SK-N-SH (cell line): ENCODE results near the gene TTN. TPM values are rescaled to one million over a fixed set of nuclear protein-coding genes. Genes with fewer than 3 reads are reported as not detected.

ENCODE experiments used
- CTCF ChIA-PET: fragments of 300-600, 350-600 bp; formaldehyde crosslinking; extraction: SDS; loops from one replicate; lab custom pipeline; 2021; lab: Yijun Ruan, JAX
- POLR2A ChIA-PET: fragments of 350-600 bp; sonication (Branson Sonifier 250); formaldehyde crosslinking; extraction: SDS; loops from one replicate; lab custom pipeline; 2020; ENCODE audit warnings: antibody characterized with exemption, inconsistent platforms; lab: Yijun Ruan, JAX
- DNase-seq: peaks from one replicate; pipeline ENCODE4 v3.0.0; 2012
- H2AFZ ChIP-seq: fragments of 200-600 bp; sonication (generic); 2 replicates; pipeline ENCODE4 v1.8.1; 2016; ENCODE audit warnings: antibody characterized with exemption, mild to moderate bottlenecking, low read depth
- H3F3A ChIP-seq: fragments of 200-600 bp; sonication (generic); replicated peaks from 2 replicates; pipeline ENCODE3; 2016; ENCODE audit warnings: antibody characterized with exemption, mild to moderate bottlenecking; ENCODE audit not compliant: insufficient read depth
- H3K27ac ChIP-seq, 2 experiments: fragments of 200-500 bp in 1 of 2; fragments of 200-600 bp in 1 of 2; sonication (Bioruptor generic) in 1 of 2; sonication (generic), shearing (Covaris generic) in 1 of 2; 2 replicates each; pipeline versions ENCODE4 v1.5.1 to v1.6.1; 2014 to 2016; ENCODE audit warnings: low read depth in 2 of 2, inconsistent platforms in 1 of 2, low read length in 1 of 2, mild to moderate bottlenecking in 1 of 2, mixed read lengths in 1 of 2
- H3K27me3 ChIP-seq: fragments of 200-600 bp; sonication (generic), shearing (Covaris generic); 2 replicates; pipeline ENCODE4 v1.6.1; 2016; ENCODE audit warnings: mixed run types; ENCODE audit not compliant: insufficient read depth
- H3K36me3 ChIP-seq, 2 experiments: fragments of 200-500 bp in 1 of 2; fragments of 200-600 bp in 1 of 2; sonication (Bioruptor generic) in 1 of 2; sonication (generic) in 1 of 2; replicated peaks in 1 of 2; 2 replicates each; pipeline versions ENCODE3 to v1.5.1; 2014 to 2016; ENCODE audit warnings: low read length in 1 of 2, mild to moderate bottlenecking in 1 of 2; ENCODE audit not compliant: insufficient read depth in 2 of 2, control insufficient read depth in 1 of 2
- H3K4me1 ChIP-seq, 2 experiments: fragments of 200-500 bp in 1 of 2; fragments of 200-600 bp in 1 of 2; sonication (Bioruptor generic) in 1 of 2; sonication (generic), shearing (Covaris generic) in 1 of 2; 2 replicates each; pipeline versions ENCODE4 v1.5.1 to v1.6.1; 2014 to 2016; ENCODE audit warnings: low read depth in 1 of 2, low read length in 1 of 2, mixed run types in 1 of 2; ENCODE audit not compliant: insufficient read depth in 2 of 2, control insufficient read depth in 1 of 2
- H3K4me2 ChIP-seq: fragments of 200-600 bp; sonication (generic), shearing (Covaris generic); 2 replicates; pipeline ENCODE4 v1.6.1; 2017; ENCODE audit warnings: mixed run types
- H3K4me3 ChIP-seq, 2 experiments: fragments of 200-500 bp in 1 of 2; fragments of 200-600 bp in 1 of 2; sonication (Bioruptor generic) in 1 of 2; sonication (generic), shearing (Covaris generic) in 1 of 2; 2 replicates each; pipeline versions ENCODE4 v1.5.1 to v1.8.1; 2014 to 2016; ENCODE audit warnings: low read depth in 2 of 2, inconsistent platforms in 1 of 2, low read length in 1 of 2, mild to moderate bottlenecking in 1 of 2, mixed read lengths in 1 of 2, moderate library complexity in 1 of 2
- H3K79me2 ChIP-seq: fragments of 200-600 bp; sonication (generic); 2 replicates; pipeline ENCODE4 v1.8.1; 2017; ENCODE audit warnings: mild to moderate bottlenecking; ENCODE audit not compliant: insufficient read depth
- H3K9ac ChIP-seq: fragments of 200-600 bp; sonication (generic); 2 replicates; pipeline ENCODE4 v1.6.1; 2017; ENCODE audit warnings: mixed run types
- H3K9me2 ChIP-seq: fragments of 200-600 bp; sonication (generic); 2 replicates; pipeline ENCODE4 v1.6.1; 2017; ENCODE audit warnings: mixed run types
- H3K9me3 ChIP-seq: fragments of 200-600 bp; sonication (generic); 2 replicates; pipeline ENCODE4 v1.6.1; 2017; ENCODE audit warnings: mixed run types, mild to moderate bottlenecking, moderate library complexity
- H4K20me1 ChIP-seq: fragments of 200-600 bp; sonication (generic); 2 replicates; pipeline ENCODE4 v1.6.1; 2017; ENCODE audit warnings: mild to moderate bottlenecking, mixed run types; ENCODE audit not compliant: insufficient read depth
- CTCF ChIP-seq: fragments of 200-600 bp; sonication (generic); IDR thresholded peaks from 2 replicates; pipeline ENCODE4 v1.6.1; 2017; ENCODE audit warnings: antibody characterized with exemption, mild to moderate bottlenecking, moderate library complexity
- EP300 ChIP-seq, 2 experiments: IDR thresholded peaks; 2 replicates each; pipeline versions ENCODE4 v1.4.0 to v1.6.1; 2012; ENCODE audit warnings: borderline replicate concordance in 1 of 2, low read depth in 1 of 2, low read length in 1 of 2
- EZH2phosphoT487 ChIP-seq: fragments of 200-600 bp; sonication (generic); IDR thresholded peaks from 2 replicates; pipeline ENCODE4 v1.6.1; 2017; ENCODE audit warnings: low read depth, mixed run types, mild to moderate bottlenecking, antibody characterized with exemption, moderate library complexity, borderline replicate concordance
- FOXJ3 ChIP-seq: sonication (generic); formaldehyde crosslinking; IDR thresholded peaks from 2 replicates; pipeline ENCODE4 v1.5.1; 2020; ENCODE audit warnings: mild to moderate bottlenecking, missing genetic modification reagents
- FOXM1 ChIP-seq: IDR thresholded peaks from 2 replicates; pipeline ENCODE4 v1.4.0; 2012; ENCODE audit warnings: low read depth, mild to moderate bottlenecking
- GABPA ChIP-seq: IDR thresholded peaks from 2 replicates; pipeline ENCODE4 v1.4.0; 2012; ENCODE audit warnings: low read depth, mild to moderate bottlenecking
- MAX ChIP-seq: IDR thresholded peaks from 2 replicates; pipeline ENCODE4 v1.4.0; 2012; ENCODE audit warnings: low read depth
- MEF2A ChIP-seq: IDR thresholded peaks from 2 replicates; pipeline ENCODE4 v1.4.0; 2012; ENCODE audit warnings: low read depth, borderline replicate concordance
- NRF1 ChIP-seq: IDR thresholded peaks from 2 replicates; pipeline ENCODE4 v1.6.1; 2012; ENCODE audit warnings: low read depth, mild to moderate bottlenecking, low read length
- RCOR1 ChIP-seq: fragments of 150-350 bp; IDR thresholded peaks from 2 replicates; pipeline ENCODE4 v1.6.1; 2017; ENCODE audit warnings: antibody characterized with exemption, low read length
- RXRA ChIP-seq: IDR thresholded peaks from 2 replicates; pipeline ENCODE4 v1.4.0; 2012; ENCODE audit warnings: low read depth, mild to moderate bottlenecking, borderline replicate concordance
- SMC3 ChIP-seq: IDR thresholded peaks from 2 replicates; pipeline ENCODE4 v1.6.1; 2012; ENCODE audit warnings: low read depth, low read length, improper control_type of control experiment
- TAF1 ChIP-seq: IDR thresholded peaks from 2 replicates; pipeline ENCODE4 v1.6.1; 2012; ENCODE audit warnings: low read depth, mild to moderate bottlenecking, low read length, moderate library complexity, borderline replicate concordance
- TCF12 ChIP-seq: IDR thresholded peaks from 2 replicates; pipeline ENCODE4 v1.4.0; 2012
- TEAD4 ChIP-seq: IDR thresholded peaks from 2 replicates; pipeline ENCODE4 v1.4.0; 2012; ENCODE audit warnings: mild to moderate bottlenecking, borderline replicate concordance; ENCODE audit not compliant: insufficient read depth
- USF2 ChIP-seq: fragments of 150-350 bp; IDR thresholded peaks from 2 replicates; pipeline ENCODE4 v1.6.1; 2017; ENCODE audit warnings: antibody characterized with exemption, low read length, low read depth, borderline replicate concordance
- YY1 ChIP-seq: IDR thresholded peaks from 2 replicates; pipeline ENCODE4 v1.4.0; 2012; ENCODE audit warnings: low read depth, mild to moderate bottlenecking
- WGBS: methylation state at CpG from one replicate; pipeline ENCODE4 v1.1.6; 2017; ENCODE audit warnings: low lambda C conversion rate; 5-methylcytosine and 5-hydroxymethylcytosine counted together
- polyA plus RNA-seq, 3 experiments: library from polyadenylated mRNA; depleted of rRNA; stranded (reverse); fragments of >200 nt; gene quantifications; 2 replicates each; pipeline ENCODE4 v1.2.3, GENCODE V29; 2012
- TF ChIP-seq, protein P1 (sequence below): IDR thresholded peaks from 2 replicates; pipeline ENCODE4 v1.6.1; 2012; ENCODE audit warnings: mild to moderate bottlenecking, low read depth, low read length, moderate library complexity
- TF ChIP-seq, protein P2 (sequence below): IDR thresholded peaks from 2 replicates; pipeline ENCODE4 v1.4.0; 2012; ENCODE audit warnings: low read depth, borderline replicate concordance
- TF ChIP-seq, protein P3 (sequence below): IDR thresholded peaks from 2 replicates; pipeline ENCODE4 v1.4.0; 2012; ENCODE audit warnings: low read depth, borderline replicate concordance
- TF ChIP-seq, protein P4 (sequence below): fragments of 150-350 bp; IDR thresholded peaks from 2 replicates; pipeline ENCODE4 v1.6.1; 2016; ENCODE audit warnings: mild to moderate bottlenecking, low read depth, low read length

Gene TTN
- polyA plus RNA-seq, 1 of the 3 experiments (the other 2 are of a cell fraction) = 0.08 TPM

- Histone ChIP-seq H3K9ac (peak overlapping the region; percentile 83), H3K4me1 (peaks cover 0 to 3% of the 10 kb centered on the region in 2 experiments; a peak in 2 of 4 replicates), H3F3A (peaks cover 3% of the 10 kb centered on the region), H4K20me1 (no peaks in the 10 kb centered on the region), H3K27me3 (no peaks in the 10 kb centered on the region), H3K36me3 (peaks cover 6 to 9% of the 10 kb centered on the region in 2 experiments), H2AFZ (peak overlapping the region; percentile 90), H3K9me2 (no peaks in the 10 kb centered on the region), H3K9me3 (no peaks in the 10 kb centered on the region), H3K79me2 (peaks cover 48% of the 10 kb centered on the region), H3K4me2 (peak overlapping the region; percentile 84), H3K4me3 (peak overlapping the region; percentile 80 to 95), H3K27ac (peak overlapping the region; percentile 71 to 80)
- CTCF ChIA-PET = interaction anchor here (0.7 to 3.1 kb wide), 19 partner anchors 11 to 128 kb away, joined by 3 to 13 read pairs (median 5); partner anchors contain the start of gene PLEKHA3
- WGBS = 7% methylated on average over 21 of the region's 25 CpGs
- POLR2A ChIA-PET = interaction anchor here (1.5 to 2.8 kb wide), 3 partner anchors 14 to 109 kb away, joined by 3 to 12 read pairs (median 7); partner anchors contain the start of genes PJVK and PRKRA
- DNase-seq = peak; percentile 85
- TF ChIP-seq, protein P1, sequence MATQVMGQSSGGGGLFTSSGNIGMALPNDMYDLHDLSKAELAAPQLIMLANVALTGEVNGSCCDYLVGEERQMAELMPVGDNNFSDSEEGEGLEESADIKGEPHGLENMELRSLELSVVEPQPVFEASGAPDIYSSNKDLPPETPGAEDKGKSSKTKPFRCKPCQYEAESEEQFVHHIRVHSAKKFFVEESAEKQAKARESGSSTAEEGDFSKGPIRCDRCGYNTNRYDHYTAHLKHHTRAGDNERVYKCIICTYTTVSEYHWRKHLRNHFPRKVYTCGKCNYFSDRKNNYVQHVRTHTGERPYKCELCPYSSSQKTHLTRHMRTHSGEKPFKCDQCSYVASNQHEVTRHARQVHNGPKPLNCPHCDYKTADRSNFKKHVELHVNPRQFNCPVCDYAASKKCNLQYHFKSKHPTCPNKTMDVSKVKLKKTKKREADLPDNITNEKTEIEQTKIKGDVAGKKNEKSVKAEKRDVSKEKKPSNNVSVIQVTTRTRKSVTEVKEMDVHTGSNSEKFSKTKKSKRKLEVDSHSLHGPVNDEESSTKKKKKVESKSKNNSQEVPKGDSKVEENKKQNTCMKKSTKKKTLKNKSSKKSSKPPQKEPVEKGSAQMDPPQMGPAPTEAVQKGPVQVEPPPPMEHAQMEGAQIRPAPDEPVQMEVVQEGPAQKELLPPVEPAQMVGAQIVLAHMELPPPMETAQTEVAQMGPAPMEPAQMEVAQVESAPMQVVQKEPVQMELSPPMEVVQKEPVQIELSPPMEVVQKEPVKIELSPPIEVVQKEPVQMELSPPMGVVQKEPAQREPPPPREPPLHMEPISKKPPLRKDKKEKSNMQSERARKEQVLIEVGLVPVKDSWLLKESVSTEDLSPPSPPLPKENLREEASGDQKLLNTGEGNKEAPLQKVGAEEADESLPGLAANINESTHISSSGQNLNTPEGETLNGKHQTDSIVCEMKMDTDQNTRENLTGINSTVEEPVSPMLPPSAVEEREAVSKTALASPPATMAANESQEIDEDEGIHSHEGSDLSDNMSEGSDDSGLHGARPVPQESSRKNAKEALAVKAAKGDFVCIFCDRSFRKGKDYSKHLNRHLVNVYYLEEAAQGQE = 0 out of 2 replicates have a peak, but pooled peaks have one; percentile 22
- peak; percentile 92 for TF ChIP-seq GABPA
- 0 out of 2 replicates have a peak, but pooled peaks have one; percentile 8 for TF ChIP-seq RCOR1
- TF ChIP-seq EZH2phosphoT487 = no peak
- no peak for TF ChIP-seq TEAD4
- TF ChIP-seq, protein P2, sequence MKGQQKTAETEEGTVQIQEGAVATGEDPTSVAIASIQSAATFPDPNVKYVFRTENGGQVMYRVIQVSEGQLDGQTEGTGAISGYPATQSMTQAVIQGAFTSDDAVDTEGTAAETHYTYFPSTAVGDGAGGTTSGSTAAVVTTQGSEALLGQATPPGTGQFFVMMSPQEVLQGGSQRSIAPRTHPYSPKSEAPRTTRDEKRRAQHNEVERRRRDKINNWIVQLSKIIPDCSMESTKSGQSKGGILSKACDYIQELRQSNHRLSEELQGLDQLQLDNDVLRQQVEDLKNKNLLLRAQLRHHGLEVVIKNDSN = no peak
- peak; percentile 79 for TF ChIP-seq MAX
- TF ChIP-seq RXRA = no peak
- TF ChIP-seq TCF12 = no peak
- no peak for TF ChIP-seq NRF1
- TF ChIP-seq CTCF = peak; percentile 92
- peak; percentile 33 for TF ChIP-seq SMC3
- TF ChIP-seq TAF1 = peak; percentile 88
- TF ChIP-seq USF2 = no peak
- TF ChIP-seq EP300 (IDR thresholded peaks at IDR 0.05; ENCODE audit: borderline replicate concordance in 1 of 2, low read depth in 1 of 2, low read length in 1 of 2) = no peak
- TF ChIP-seq, protein P3, sequence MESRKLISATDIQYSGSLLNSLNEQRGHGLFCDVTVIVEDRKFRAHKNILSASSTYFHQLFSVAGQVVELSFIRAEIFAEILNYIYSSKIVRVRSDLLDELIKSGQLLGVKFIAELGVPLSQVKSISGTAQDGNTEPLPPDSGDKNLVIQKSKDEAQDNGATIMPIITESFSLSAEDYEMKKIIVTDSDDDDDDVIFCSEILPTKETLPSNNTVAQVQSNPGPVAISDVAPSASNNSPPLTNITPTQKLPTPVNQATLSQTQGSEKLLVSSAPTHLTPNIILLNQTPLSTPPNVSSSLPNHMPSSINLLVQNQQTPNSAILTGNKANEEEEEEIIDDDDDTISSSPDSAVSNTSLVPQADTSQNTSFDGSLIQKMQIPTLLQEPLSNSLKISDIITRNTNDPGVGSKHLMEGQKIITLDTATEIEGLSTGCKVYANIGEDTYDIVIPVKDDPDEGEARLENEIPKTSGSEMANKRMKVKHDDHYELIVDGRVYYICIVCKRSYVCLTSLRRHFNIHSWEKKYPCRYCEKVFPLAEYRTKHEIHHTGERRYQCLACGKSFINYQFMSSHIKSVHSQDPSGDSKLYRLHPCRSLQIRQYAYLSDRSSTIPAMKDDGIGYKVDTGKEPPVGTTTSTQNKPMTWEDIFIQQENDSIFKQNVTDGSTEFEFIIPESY = peak; percentile 6; the same call in 1 of the 2 replicates
- TF ChIP-seq, protein P4, sequence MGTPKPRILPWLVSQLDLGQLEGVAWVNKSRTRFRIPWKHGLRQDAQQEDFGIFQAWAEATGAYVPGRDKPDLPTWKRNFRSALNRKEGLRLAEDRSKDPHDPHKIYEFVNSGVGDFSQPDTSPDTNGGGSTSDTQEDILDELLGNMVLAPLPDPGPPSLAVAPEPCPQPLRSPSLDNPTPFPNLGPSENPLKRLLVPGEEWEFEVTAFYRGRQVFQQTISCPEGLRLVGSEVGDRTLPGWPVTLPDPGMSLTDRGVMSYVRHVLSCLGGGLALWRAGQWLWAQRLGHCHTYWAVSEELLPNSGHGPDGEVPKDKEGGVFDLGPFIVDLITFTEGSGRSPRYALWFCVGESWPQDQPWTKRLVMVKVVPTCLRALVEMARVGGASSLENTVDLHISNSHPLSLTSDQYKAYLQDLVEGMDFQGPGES = no peak
- no peak for TF ChIP-seq MEF2A
- TF ChIP-seq YY1 = no peak
- no peak for TF ChIP-seq FOXJ3 (CRISPR knock-in tag)
- no peak for TF ChIP-seq FOXM1
These were observed 284.1 kb downstream of the TTN start for GRCh38 chr2:178522950-178523595.
